Measurements from ENCODE around the gene TUBG1.

The TUBG1 gene

DNA sequence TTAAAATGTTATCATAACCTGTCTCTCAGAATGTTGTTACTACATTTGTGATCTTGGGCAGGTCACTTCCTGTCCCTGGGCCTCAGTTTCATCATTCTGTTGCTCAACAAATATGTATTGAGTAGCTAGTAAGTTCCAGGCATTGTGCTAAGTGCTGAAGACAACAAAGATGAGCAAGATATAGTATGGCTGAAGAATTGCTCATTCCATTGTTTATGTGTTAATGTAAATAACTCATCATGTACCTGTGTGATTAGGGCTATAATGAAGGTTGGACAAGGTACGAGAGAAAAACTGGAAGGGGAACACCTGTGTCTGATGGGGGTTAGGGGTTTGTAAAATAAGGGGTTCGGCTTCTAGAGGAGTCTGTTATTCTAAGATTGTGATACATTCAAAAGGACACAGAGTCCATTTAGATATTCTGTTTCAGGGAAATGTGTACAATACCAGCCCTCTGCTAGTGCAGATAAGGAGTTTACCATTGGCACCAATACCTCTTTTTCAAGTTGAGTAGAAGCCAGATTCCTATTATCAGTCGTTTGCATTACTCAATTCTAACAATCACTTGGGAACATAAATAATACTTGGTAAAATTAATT is 20.0 kb downstream of the TUBG1 start:
- TF ChIP-seq TCF12 (IDR thresholded peaks at IDR 0.05; ENCODE audit: low read depth): no peak
- no peak for TF ChIP-seq FOXM1 (IDR thresholded peaks at IDR 0.05; ENCODE audit: borderline replicate concordance, low read depth)
- TF ChIP-seq EGR1 (IDR thresholded peaks at IDR 0.05): no peak
- TF ChIP-seq USF1 (IDR thresholded peaks at IDR 0.05): no peak
- TF ChIP-seq, protein P1, sequence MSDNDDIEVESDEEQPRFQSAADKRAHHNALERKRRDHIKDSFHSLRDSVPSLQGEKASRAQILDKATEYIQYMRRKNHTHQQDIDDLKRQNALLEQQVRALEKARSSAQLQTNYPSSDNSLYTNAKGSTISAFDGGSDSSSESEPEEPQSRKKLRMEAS (IDR thresholded peaks at IDR 0.05): no peak
- no peak for TF ChIP-seq TEAD4 (IDR thresholded peaks at IDR 0.05)
- no peak for TF ChIP-seq CREB1 (IDR thresholded peaks at IDR 0.05; ENCODE audit: low read depth)
- TF ChIP-seq ZBTB7A (IDR thresholded peaks at IDR 0.05; ENCODE audit: low read depth): no peak
- TF ChIP-seq TAF1 (IDR thresholded peaks at IDR 0.05; ENCODE audit: low read depth): no peak
- TF ChIP-seq RAD21 (IDR thresholded peaks at IDR 0.05; ENCODE audit: low read depth): no peak
- no peak for TF ChIP-seq CEBPB (IDR thresholded peaks at IDR 0.05)
- TF ChIP-seq NFIC (IDR thresholded peaks at IDR 0.05): no peak
- TF ChIP-seq EP300 (IDR thresholded peaks at IDR 0.05; ENCODE audit: borderline replicate concordance): no peak
- TF ChIP-seq REST (IDR thresholded peaks at IDR 0.05; ENCODE audit: low read depth): no peak
- no peak for TF ChIP-seq YY1 (IDR thresholded peaks at IDR 0.05; ENCODE audit: low read depth)

DNA sequence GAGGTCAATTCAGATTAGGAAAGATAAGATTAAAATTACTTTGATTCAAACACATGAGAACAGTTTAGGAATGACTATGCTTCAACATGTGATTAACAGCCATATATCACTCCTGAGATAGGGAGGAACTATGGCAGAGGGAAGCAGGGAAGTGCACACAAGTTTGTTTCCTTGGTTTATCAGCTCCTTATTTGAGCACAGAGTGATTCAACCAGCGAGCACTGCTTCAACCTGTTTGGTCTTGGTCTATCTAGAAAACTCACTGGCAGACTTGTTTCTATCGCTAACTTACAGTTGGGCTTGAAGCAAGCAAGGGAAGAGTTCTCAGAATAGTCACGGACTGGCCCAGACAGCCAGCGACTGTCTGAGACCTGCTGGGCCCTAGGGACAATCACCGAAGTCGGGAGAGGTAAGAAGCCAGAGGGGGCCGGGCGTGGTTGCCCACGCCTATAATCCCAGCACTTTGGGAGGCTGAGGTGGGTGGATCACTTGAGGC is 23.5 kb downstream of the TUBG1 start:
- TF ChIP-seq YY1 (IDR thresholded peaks at IDR 0.05; ENCODE audit: low read depth) (no peak), RAD21 (IDR thresholded peaks at IDR 0.05; ENCODE audit: low read depth) (no peak), TEAD4 (IDR thresholded peaks at IDR 0.05) (no peak), USF1 (IDR thresholded peaks at IDR 0.05) (no peak), EGR1 (IDR thresholded peaks at IDR 0.05) (no peak), CEBPB (IDR thresholded peaks at IDR 0.05) (no peak), ZBTB7A (IDR thresholded peaks at IDR 0.05; ENCODE audit: low read depth) (no peak), REST (IDR thresholded peaks at IDR 0.05; ENCODE audit: low read depth) (no peak), EP300 (IDR thresholded peaks at IDR 0.05; ENCODE audit: borderline replicate concordance) (no peak), NFIC (IDR thresholded peaks at IDR 0.05) (no peak), FOXM1 (IDR thresholded peaks at IDR 0.05; ENCODE audit: borderline replicate concordance, low read depth) (no peak), TCF12 (IDR thresholded peaks at IDR 0.05; ENCODE audit: low read depth) (no peak), TAF1 (IDR thresholded peaks at IDR 0.05; ENCODE audit: low read depth) (no peak)

DNA sequence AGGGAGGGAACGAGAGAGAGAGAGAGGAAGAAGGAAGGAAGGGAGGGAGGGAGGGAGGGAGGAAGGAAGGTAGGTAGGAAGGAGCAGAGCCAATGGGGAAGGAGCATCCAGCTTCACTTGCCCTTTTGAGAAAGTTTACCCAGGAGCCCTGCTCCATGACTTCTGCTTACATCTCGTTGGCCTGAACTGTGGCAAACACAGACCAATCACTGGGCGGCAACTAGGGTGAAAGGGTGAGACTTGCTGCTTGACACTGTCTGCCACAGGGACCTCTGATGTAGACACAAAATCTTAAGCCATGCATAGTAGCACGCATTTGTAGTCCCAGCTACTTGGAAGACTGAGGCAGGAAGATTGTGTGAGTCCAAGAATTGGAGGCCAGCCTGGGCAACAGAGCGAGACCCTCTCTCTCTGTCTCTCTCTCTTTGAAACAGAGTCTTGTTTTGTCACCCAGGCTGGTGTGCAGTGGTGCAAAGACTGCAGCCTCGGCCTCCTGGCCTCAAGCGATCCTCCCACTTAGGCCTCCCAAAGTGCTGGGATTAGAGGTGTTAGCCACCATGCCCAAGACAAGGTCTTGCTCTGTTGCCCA is 30.1 kb downstream of the TUBG1 start:
- no peak for TF ChIP-seq TCF12 (IDR thresholded peaks at IDR 0.05; ENCODE audit: low read depth)
- no peak for TF ChIP-seq USF1 (IDR thresholded peaks at IDR 0.05)
- no peak for TF ChIP-seq FOXM1 (IDR thresholded peaks at IDR 0.05; ENCODE audit: borderline replicate concordance, low read depth)
- no peak for TF ChIP-seq NFIC (IDR thresholded peaks at IDR 0.05)
- no peak for TF ChIP-seq CREB1 (IDR thresholded peaks at IDR 0.05; ENCODE audit: low read depth)
- TF ChIP-seq, protein P1 (IDR thresholded peaks at IDR 0.05): no peak
- TF ChIP-seq RAD21 (IDR thresholded peaks at IDR 0.05; ENCODE audit: low read depth): no peak
- TF ChIP-seq CEBPB (IDR thresholded peaks at IDR 0.05): no peak
- no peak for TF ChIP-seq TAF1 (IDR thresholded peaks at IDR 0.05; ENCODE audit: low read depth)
- no peak for TF ChIP-seq EGR1 (IDR thresholded peaks at IDR 0.05)

- TF ChIP-seq CEBPB (IDR thresholded peaks at IDR 0.05): no peak
- no peak for TF ChIP-seq REST (IDR thresholded peaks at IDR 0.05; ENCODE audit: low read depth)
- TF ChIP-seq TEAD4 (IDR thresholded peaks at IDR 0.05): no peak
- no peak for TF ChIP-seq TAF1 (IDR thresholded peaks at IDR 0.05; ENCODE audit: low read depth)
- no peak for TF ChIP-seq CREB1 (IDR thresholded peaks at IDR 0.05; ENCODE audit: low read depth)
- TF ChIP-seq EP300 (IDR thresholded peaks at IDR 0.05; ENCODE audit: borderline replicate concordance): no peak
- no peak for TF ChIP-seq NFIC (IDR thresholded peaks at IDR 0.05)
- TF ChIP-seq FOXM1 (IDR thresholded peaks at IDR 0.05; ENCODE audit: borderline replicate concordance, low read depth): no peak
- no peak for TF ChIP-seq USF1 (IDR thresholded peaks at IDR 0.05)
- TF ChIP-seq TCF12 (IDR thresholded peaks at IDR 0.05; ENCODE audit: low read depth): no peak
- TF ChIP-seq, protein P1 (IDR thresholded peaks at IDR 0.05): no peak
- TF ChIP-seq YY1 (IDR thresholded peaks at IDR 0.05; ENCODE audit: low read depth): no peak
- TF ChIP-seq EGR1 (IDR thresholded peaks at IDR 0.05): no peak
- TF ChIP-seq ZBTB7A (IDR thresholded peaks at IDR 0.05; ENCODE audit: low read depth): no peak
These were observed 30.6 kb downstream of the TUBG1 start for GRCh38 chr17:42640121-42640520.

Measured in Ishikawa (cell line).